ENCODE results near the gene GBX2.

DNA sequence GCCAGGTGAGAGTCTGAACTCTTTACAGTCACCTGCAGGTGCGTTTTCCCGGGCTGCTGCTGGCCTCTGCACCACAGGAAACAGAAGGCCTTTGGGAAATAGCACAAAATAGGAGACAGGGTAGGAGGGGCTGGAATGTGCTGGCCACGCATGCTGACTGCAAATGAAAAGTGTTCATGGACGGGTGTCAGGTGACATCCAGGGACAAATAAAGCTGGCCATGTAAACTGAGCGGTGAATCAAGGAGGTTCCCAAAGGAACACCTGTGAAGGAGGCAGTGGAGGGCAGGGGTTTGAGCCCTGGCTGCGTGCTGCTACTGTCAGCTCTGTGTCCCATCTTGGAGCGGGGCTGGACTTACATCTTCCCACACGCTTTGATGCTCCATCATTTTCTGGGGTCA lies 42.4 kb upstream of the GBX2 start:
- no peak for TF ChIP-seq DMBX1 (CRISPR knock-in tag; IDR thresholded peaks at IDR 0.05; ENCODE audit: borderline replicate concordance)
- TF ChIP-seq, protein P1, sequence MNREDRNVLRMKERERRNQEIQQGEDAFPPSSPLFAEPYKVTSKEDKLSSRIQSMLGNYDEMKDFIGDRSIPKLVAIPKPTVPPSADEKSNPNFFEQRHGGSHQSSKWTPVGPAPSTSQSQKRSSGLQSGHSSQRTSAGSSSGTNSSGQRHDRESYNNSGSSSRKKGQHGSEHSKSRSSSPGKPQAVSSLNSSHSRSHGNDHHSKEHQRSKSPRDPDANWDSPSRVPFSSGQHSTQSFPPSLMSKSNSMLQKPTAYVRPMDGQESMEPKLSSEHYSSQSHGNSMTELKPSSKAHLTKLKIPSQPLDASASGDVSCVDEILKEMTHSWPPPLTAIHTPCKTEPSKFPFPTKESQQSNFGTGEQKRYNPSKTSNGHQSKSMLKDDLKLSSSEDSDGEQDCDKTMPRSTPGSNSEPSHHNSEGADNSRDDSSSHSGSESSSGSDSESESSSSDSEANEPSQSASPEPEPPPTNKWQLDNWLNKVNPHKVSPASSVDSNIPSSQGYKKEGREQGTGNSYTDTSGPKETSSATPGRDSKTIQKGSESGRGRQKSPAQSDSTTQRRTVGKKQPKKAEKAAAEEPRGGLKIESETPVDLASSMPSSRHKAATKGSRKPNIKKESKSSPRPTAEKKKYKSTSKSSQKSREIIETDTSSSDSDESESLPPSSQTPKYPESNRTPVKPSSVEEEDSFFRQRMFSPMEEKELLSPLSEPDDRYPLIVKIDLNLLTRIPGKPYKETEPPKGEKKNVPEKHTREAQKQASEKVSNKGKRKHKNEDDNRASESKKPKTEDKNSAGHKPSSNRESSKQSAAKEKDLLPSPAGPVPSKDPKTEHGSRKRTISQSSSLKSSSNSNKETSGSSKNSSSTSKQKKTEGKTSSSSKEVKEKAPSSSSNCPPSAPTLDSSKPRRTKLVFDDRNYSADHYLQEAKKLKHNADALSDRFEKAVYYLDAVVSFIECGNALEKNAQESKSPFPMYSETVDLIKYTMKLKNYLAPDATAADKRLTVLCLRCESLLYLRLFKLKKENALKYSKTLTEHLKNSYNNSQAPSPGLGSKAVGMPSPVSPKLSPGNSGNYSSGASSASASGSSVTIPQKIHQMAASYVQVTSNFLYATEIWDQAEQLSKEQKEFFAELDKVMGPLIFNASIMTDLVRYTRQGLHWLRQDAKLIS (CRISPR knock-in tag; IDR thresholded peaks at IDR 0.05) = no peak
- TF ChIP-seq, protein P2, sequence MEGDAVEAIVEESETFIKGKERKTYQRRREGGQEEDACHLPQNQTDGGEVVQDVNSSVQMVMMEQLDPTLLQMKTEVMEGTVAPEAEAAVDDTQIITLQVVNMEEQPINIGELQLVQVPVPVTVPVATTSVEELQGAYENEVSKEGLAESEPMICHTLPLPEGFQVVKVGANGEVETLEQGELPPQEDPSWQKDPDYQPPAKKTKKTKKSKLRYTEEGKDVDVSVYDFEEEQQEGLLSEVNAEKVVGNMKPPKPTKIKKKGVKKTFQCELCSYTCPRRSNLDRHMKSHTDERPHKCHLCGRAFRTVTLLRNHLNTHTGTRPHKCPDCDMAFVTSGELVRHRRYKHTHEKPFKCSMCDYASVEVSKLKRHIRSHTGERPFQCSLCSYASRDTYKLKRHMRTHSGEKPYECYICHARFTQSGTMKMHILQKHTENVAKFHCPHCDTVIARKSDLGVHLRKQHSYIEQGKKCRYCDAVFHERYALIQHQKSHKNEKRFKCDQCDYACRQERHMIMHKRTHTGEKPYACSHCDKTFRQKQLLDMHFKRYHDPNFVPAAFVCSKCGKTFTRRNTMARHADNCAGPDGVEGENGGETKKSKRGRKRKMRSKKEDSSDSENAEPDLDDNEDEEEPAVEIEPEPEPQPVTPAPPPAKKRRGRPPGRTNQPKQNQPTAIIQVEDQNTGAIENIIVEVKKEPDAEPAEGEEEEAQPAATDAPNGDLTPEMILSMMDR (IDR thresholded peaks at IDR 0.05 in 2 of 3, conservative IDR thresholded peaks at IDR 0.05 in 1 of 3; ENCODE audit: insufficient read depth in 2 of 3, low read depth in 1 of 3, low read length in 3 of 3) = no peak
- TF ChIP-seq EP300 (IDR thresholded peaks at IDR 0.05; ENCODE audit: low read length) = no peak

Data from K562 (cell line).